Panc1 (cell line): ENCODE data around the gene SETMAR.

Experiments
- TF ChIP-seq, protein P1 (sequence below): fragments of 450-650 bp; IDR thresholded peaks from 2 replicates; pipeline ENCODE4 v1.5.1; 2017; ENCODE audit warnings: mild to moderate bottlenecking
- TF ChIP-seq, protein P2 (sequence below), 2 experiments: IDR thresholded peaks; 2 replicates each; pipeline ENCODE4 v1.6.1; 2011 to 2012; ENCODE audit warnings: low read depth in 2 of 2, control low read depth in 1 of 2, low read length in 1 of 2, mild to moderate bottlenecking in 1 of 2, moderate library complexity in 1 of 2; ENCODE audit not compliant: insufficient read depth in 1 of 2

DNA sequence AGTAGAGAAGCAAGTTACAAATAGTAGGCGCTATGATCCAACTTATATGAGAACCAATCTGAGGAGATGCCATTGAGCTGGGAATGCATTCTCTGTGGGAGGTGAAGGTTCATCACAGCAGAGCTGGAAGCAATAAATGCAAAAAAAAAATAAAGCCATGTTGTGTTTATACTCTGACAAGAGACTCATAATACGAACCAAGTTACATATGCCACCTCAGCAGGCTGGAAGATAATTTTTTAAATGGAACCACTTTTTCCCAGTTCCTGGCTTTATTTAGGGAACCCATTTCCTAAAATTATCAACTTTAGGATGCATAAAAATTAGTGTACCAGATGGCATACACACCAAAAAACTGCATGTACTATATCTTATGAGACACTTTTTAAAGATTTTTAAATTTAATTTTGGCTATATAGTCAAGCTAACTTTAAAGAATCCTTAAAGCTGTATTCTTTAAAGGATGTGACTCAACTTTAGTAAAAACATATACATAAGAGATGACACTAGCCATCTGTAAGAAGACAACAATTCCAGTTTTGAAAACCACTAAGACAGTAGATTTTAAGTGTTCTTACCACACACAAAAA, 23.6 kb upstream of the SETMAR start:
- TF ChIP-seq, protein P1, sequence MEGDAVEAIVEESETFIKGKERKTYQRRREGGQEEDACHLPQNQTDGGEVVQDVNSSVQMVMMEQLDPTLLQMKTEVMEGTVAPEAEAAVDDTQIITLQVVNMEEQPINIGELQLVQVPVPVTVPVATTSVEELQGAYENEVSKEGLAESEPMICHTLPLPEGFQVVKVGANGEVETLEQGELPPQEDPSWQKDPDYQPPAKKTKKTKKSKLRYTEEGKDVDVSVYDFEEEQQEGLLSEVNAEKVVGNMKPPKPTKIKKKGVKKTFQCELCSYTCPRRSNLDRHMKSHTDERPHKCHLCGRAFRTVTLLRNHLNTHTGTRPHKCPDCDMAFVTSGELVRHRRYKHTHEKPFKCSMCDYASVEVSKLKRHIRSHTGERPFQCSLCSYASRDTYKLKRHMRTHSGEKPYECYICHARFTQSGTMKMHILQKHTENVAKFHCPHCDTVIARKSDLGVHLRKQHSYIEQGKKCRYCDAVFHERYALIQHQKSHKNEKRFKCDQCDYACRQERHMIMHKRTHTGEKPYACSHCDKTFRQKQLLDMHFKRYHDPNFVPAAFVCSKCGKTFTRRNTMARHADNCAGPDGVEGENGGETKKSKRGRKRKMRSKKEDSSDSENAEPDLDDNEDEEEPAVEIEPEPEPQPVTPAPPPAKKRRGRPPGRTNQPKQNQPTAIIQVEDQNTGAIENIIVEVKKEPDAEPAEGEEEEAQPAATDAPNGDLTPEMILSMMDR = no peak
- TF ChIP-seq, protein P2, sequence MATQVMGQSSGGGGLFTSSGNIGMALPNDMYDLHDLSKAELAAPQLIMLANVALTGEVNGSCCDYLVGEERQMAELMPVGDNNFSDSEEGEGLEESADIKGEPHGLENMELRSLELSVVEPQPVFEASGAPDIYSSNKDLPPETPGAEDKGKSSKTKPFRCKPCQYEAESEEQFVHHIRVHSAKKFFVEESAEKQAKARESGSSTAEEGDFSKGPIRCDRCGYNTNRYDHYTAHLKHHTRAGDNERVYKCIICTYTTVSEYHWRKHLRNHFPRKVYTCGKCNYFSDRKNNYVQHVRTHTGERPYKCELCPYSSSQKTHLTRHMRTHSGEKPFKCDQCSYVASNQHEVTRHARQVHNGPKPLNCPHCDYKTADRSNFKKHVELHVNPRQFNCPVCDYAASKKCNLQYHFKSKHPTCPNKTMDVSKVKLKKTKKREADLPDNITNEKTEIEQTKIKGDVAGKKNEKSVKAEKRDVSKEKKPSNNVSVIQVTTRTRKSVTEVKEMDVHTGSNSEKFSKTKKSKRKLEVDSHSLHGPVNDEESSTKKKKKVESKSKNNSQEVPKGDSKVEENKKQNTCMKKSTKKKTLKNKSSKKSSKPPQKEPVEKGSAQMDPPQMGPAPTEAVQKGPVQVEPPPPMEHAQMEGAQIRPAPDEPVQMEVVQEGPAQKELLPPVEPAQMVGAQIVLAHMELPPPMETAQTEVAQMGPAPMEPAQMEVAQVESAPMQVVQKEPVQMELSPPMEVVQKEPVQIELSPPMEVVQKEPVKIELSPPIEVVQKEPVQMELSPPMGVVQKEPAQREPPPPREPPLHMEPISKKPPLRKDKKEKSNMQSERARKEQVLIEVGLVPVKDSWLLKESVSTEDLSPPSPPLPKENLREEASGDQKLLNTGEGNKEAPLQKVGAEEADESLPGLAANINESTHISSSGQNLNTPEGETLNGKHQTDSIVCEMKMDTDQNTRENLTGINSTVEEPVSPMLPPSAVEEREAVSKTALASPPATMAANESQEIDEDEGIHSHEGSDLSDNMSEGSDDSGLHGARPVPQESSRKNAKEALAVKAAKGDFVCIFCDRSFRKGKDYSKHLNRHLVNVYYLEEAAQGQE (IDR thresholded peaks at IDR 0.05; ENCODE audit: insufficient read depth in 1 of 2, low read depth in 2 of 2, low read length in 1 of 2) = no peak
